WTC11 (cell line): ENCODE data around the gene SLC5A10. TPM values are rescaled to one million over a fixed set of nuclear protein-coding genes. Genes with fewer than 3 reads are reported as not detected.

ENCODE experiments used
- ATAC-seq: fragments of 200-7000 bp; cut with Tn5 transposase; 2 replicates; pipeline ENCODE4 v1.10.0; 2021; ENCODE audit warnings: mild to moderate bottlenecking, moderate library complexity
- CTCF ChIA-PET: fragments of 300-600 bp; sonication (Branson Sonifier 250); formaldehyde crosslinking; loops from one replicate; lab custom pipeline; 2021; ENCODE audit warnings: antibody characterized with exemption; lab: Charles Lee
- POLR2A ChIA-PET: fragments of 350-600 bp; sonication (Branson Sonifier 250); formaldehyde crosslinking; loops from one replicate; lab custom pipeline; 2021; ENCODE audit warnings: antibody characterized with exemption; lab: Charles Lee
- DNase-seq: peaks from one replicate; pipeline ENCODE4 v3.0.0; 2021; ENCODE audit warnings: low spot score
- H3K27ac Mint-ChIP-seq: 2 replicates; pipeline ENCODE4 v1.8.0; 2021; ENCODE audit warnings: mixed read lengths
- H3K27me3 Mint-ChIP-seq: 2 replicates; pipeline ENCODE4 v1.8.0; 2021; ENCODE audit warnings: low read depth, mild to moderate bottlenecking, moderate library complexity, mixed read lengths
- H3K36me3 Mint-ChIP-seq: 2 replicates; pipeline ENCODE4 v1.8.0; 2021; ENCODE audit warnings: mixed read lengths
- H3K4me1 Mint-ChIP-seq: 2 replicates; pipeline ENCODE4 v1.8.0; 2022; ENCODE audit warnings: mixed read lengths
- H3K4me3 Mint-ChIP-seq: 2 replicates; pipeline ENCODE4 v1.8.0; 2021; ENCODE audit warnings: mild to moderate bottlenecking, moderate library complexity, mixed read lengths
- H3K9me3 Mint-ChIP-seq: 2 replicates; pipeline ENCODE4 v1.8.0; 2021; ENCODE audit warnings: mixed read lengths
- ATF6 ChIP-seq: sonication (generic); formaldehyde crosslinking; IDR thresholded peaks from 2 replicates; pipeline ENCODE4 v1.8.1; 2023; ENCODE audit warnings: mild to moderate bottlenecking, missing genetic modification reagents
- CTCF ChIP-seq: fragments of 200-600 bp; IDR thresholded peaks from 2 replicates; pipeline ENCODE4 v1.8.0; 2022; ENCODE audit warnings: antibody characterized with exemption
- IRF2 ChIP-seq: sonication (generic); formaldehyde crosslinking; IDR thresholded peaks from 2 replicates; pipeline ENCODE4 v1.8.0; 2022; ENCODE audit warnings: low read depth, missing genetic modification reagents, borderline replicate concordance
- KAT7 ChIP-seq: sonication (generic); formaldehyde crosslinking; IDR thresholded peaks from 2 replicates; pipeline ENCODE4 v1.8.1; 2023; ENCODE audit warnings: missing genetic modification reagents, mild to moderate bottlenecking, borderline replicate concordance
- MYBL2 ChIP-seq: sonication (generic); formaldehyde crosslinking; IDR thresholded peaks from 2 replicates; pipeline ENCODE4 v1.8.1; 2023; ENCODE audit warnings: mild to moderate bottlenecking, moderate library complexity, missing genetic modification reagents
- NFE2L1 ChIP-seq: sonication (generic); formaldehyde crosslinking; IDR thresholded peaks from 2 replicates; pipeline ENCODE4 v1.8.1; 2023; ENCODE audit warnings: missing genetic modification reagents
- NR3C1 ChIP-seq: sonication (generic); formaldehyde crosslinking; conservative IDR thresholded peaks from 2 replicates; pipeline ENCODE4 v1.8.1; 2023; ENCODE audit warnings: low read depth, mild to moderate bottlenecking, missing genetic modification reagents
- SMAD4 ChIP-seq: sonication (generic); formaldehyde crosslinking; IDR thresholded peaks from 2 replicates; pipeline ENCODE4 v1.8.0; 2022; ENCODE audit warnings: mild to moderate bottlenecking, missing genetic modification reagents
- TEAD1 ChIP-seq: sonication (generic); formaldehyde crosslinking; IDR thresholded peaks from 2 replicates; pipeline ENCODE4 v1.8.0; 2022; ENCODE audit warnings: mild to moderate bottlenecking, missing genetic modification reagents
- TEAD4 ChIP-seq: sonication (generic); formaldehyde crosslinking; IDR thresholded peaks from 2 replicates; pipeline ENCODE4 v1.8.0; 2022; ENCODE audit warnings: mild to moderate bottlenecking, missing genetic modification reagents
- ZNF423 ChIP-seq: fragments of 250-450 bp; sonication (Bioruptor Pico); IDR thresholded peaks from 2 replicates; pipeline ENCODE4 v2.1.2; 2022; ENCODE audit warnings: mild to moderate bottlenecking, moderate library complexity
- total RNA-seq: library from RNA; stranded (reverse); gene quantifications from 3 replicates; pipeline ENCODE4 v1.2.3, GENCODE V29; 2021
- TF ChIP-seq, protein P1 (sequence below): sonication (generic); formaldehyde crosslinking; IDR thresholded peaks from 2 replicates; pipeline ENCODE4 v1.8.1; 2022; ENCODE audit warnings: low read depth, mild to moderate bottlenecking, moderate library complexity, missing genetic modification reagents, borderline replicate concordance
- TF ChIP-seq, protein P2 (sequence below): sonication (generic); formaldehyde crosslinking; IDR thresholded peaks from 2 replicates; pipeline ENCODE4 v1.8.1; 2023; ENCODE audit warnings: mild to moderate bottlenecking, missing genetic modification reagents, moderate library complexity
- TF ChIP-seq, protein P3 (sequence below): sonication (generic); formaldehyde crosslinking; IDR thresholded peaks from 2 replicates; pipeline ENCODE4 v1.8.1; 2022; ENCODE audit warnings: mild to moderate bottlenecking, missing genetic modification reagents, moderate library complexity, borderline replicate concordance

The SLC5A10 gene
- total RNA-seq, 1 experiment from 2014 or later, result not detected

GRCh38 chr17:18997650-18998196, 45.8 kb downstream of the SLC5A10 start:
- TF ChIP-seq, protein P1, sequence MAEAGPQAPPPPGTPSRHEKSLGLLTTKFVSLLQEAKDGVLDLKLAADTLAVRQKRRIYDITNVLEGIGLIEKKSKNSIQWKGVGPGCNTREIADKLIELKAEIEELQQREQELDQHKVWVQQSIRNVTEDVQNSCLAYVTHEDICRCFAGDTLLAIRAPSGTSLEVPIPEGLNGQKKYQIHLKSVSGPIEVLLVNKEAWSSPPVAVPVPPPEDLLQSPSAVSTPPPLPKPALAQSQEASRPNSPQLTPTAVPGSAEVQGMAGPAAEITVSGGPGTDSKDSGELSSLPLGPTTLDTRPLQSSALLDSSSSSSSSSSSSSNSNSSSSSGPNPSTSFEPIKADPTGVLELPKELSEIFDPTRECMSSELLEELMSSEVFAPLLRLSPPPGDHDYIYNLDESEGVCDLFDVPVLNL (CRISPR knock-in tag), result no peak
- no peak for TF ChIP-seq NR3C1 (CRISPR knock-in tag)
- no peak for TF ChIP-seq ZNF423 (CRISPR knock-in tag)
- no peak for TF ChIP-seq CTCF
- TF ChIP-seq TEAD1 (CRISPR knock-in tag), result no peak
- no peak for TF ChIP-seq KAT7
- TF ChIP-seq NFE2L1, result no peak
- TF ChIP-seq ATF6 (CRISPR knock-in tag), result no peak
- ATAC-seq (no peak), DNase-seq (no peak)
- H3K27me3 Mint-ChIP-seq, result no peaks in the 10 kb centered on the region
- H3K4me1 Mint-ChIP-seq, result peaks cover 20% of the 10 kb centered on the region
- H3K36me3 Mint-ChIP-seq, result peaks cover 29% of the 10 kb centered on the region
- no peak overlapping the region for H3K4me3 Mint-ChIP-seq
- no peak overlapping the region; the same call in 1 of the 2 replicates for H3K27ac Mint-ChIP-seq
- ChIA-PET POLR2A (no interaction called here), CTCF (interaction anchor here (2.5 kb wide), 1 partner anchor 37 kb away, joined by 11 read pairs; no protein-coding TSS in a partner anchor)
- H3K9me3 Mint-ChIP-seq, result peaks cover 9% of the 10 kb centered on the region

DNA sequence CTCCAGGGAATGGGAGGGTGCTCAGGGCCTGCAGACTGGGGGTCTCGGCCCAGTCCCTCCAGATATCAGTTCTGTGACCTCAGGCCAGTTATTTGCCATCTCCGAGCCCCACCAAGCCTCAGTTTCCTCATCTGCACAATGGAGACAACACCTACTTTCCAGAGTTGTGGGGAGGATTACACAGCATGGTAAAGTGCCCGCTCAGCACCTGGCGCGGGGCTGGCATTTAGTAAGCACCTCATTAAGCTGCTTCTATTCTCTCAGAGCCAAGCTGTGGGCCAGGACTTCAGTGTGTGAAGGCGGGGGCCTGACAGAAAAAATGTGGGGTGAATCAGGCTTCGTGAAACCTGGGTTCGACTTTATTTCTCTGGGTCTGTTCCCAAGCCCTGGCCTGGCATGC, 47.4 kb downstream of the SLC5A10 start:
- POLR2A ChIA-PET, result no interaction called here
- H3K4me1 Mint-ChIP-seq, result peaks cover 18% of the 10 kb centered on the region
- TF ChIP-seq, protein P2, sequence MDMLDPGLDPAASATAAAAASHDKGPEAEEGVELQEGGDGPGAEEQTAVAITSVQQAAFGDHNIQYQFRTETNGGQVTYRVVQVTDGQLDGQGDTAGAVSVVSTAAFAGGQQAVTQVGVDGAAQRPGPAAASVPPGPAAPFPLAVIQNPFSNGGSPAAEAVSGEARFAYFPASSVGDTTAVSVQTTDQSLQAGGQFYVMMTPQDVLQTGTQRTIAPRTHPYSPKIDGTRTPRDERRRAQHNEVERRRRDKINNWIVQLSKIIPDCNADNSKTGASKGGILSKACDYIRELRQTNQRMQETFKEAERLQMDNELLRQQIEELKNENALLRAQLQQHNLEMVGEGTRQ, result no peak
- TF ChIP-seq IRF2 (CRISPR knock-in tag) (no peak), TEAD4 (CRISPR knock-in tag) (no peak), SMAD4 (no peak), MYBL2 (no peak), ATF6 (CRISPR knock-in tag) (no peak)
- TF ChIP-seq, protein P3, sequence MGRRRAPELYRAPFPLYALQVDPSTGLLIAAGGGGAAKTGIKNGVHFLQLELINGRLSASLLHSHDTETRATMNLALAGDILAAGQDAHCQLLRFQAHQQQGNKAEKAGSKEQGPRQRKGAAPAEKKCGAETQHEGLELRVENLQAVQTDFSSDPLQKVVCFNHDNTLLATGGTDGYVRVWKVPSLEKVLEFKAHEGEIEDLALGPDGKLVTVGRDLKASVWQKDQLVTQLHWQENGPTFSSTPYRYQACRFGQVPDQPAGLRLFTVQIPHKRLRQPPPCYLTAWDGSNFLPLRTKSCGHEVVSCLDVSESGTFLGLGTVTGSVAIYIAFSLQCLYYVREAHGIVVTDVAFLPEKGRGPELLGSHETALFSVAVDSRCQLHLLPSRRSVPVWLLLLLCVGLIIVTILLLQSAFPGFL (CRISPR knock-in tag), result no peak
- TF ChIP-seq, all 79 proteins: peak for 0
- H3K27ac Mint-ChIP-seq, result no peak overlapping the region
- H3K9me3 Mint-ChIP-seq, result peaks cover 9% of the 10 kb centered on the region
- CTCF ChIA-PET, result no interaction called here
- peaks cover 26% of the 10 kb centered on the region for H3K36me3 Mint-ChIP-seq
- DNase-seq (no peak), ATAC-seq (no peak)
- no peak overlapping the region for H3K4me3 Mint-ChIP-seq
- H3K27me3 Mint-ChIP-seq, result no peaks in the 10 kb centered on the region
